ENCODE results near the gene DAPK2. TPM values are rescaled to one million over a fixed set of nuclear protein-coding genes. Genes with fewer than 3 reads are reported as not detected.

Gene DAPK2
- total and polyA plus RNA-seq, 2 of the 13 experiments (the other 11 are each of a cell fraction or from before 2014, with no cell fraction given), result 0.33 to 0.63 TPM

- TF ChIP-seq HOMEZ (CRISPR knock-in tag; IDR thresholded peaks at IDR 0.05; ENCODE audit: low read depth), result 0 out of 2 replicates have a peak, but pooled peaks have one; percentile 72
- TF ChIP-seq BCL6 (CRISPR knock-in tag; IDR thresholded peaks at IDR 0.05), result peak; percentile 64
- TF ChIP-seq ZNF709 (CRISPR knock-in tag; IDR thresholded peaks at IDR 0.05), result peak; percentile 61; the same call in 1 of the 2 replicates
- TF ChIP-seq FOSL2 (CRISPR knock-in tag; IDR thresholded peaks at IDR 0.05), result peak; percentile 48; the same call in 1 of the 2 replicates
- TF ChIP-seq BRCA1 (CRISPR knock-in tag; IDR thresholded peaks at IDR 0.05), result peak; percentile 87
- TF ChIP-seq ELF1 (CRISPR knock-in tag; IDR thresholded peaks at IDR 0.05), result peak; percentile 50; the same call in 1 of the 2 replicates
- no peak for TF ChIP-seq HOXA9 (CRISPR knock-in tag; IDR thresholded peaks at IDR 0.05; ENCODE audit: borderline replicate concordance)
- TF ChIP-seq ZKSCAN8 (CRISPR knock-in tag; IDR thresholded peaks at IDR 0.05; ENCODE audit: borderline replicate concordance), result peak; percentile 86; the same call in 1 of the 2 replicates
- peak; percentile 81; the same call in 1 of the 2 replicates for TF ChIP-seq TEAD2 (CRISPR knock-in tag; IDR thresholded peaks at IDR 0.05)
- TF ChIP-seq ZFX (CRISPR knock-in tag; IDR thresholded peaks at IDR 0.05; ENCODE audit: low read depth), result no peak
- TF ChIP-seq ZNF7 (CRISPR knock-in tag; IDR thresholded peaks at IDR 0.05), result peak; percentile 65
- peak; percentile 98 for TF ChIP-seq ZNF607 (CRISPR knock-in tag; IDR thresholded peaks at IDR 0.05; ENCODE audit: borderline replicate concordance)
- no peak for TF ChIP-seq ZNF451 (CRISPR knock-in tag; IDR thresholded peaks at IDR 0.05)
- TF ChIP-seq ZFY (CRISPR knock-in tag; IDR thresholded peaks at IDR 0.05), result 0 out of 2 replicates have a peak, but pooled peaks have one; percentile 26
- TF ChIP-seq SATB2 (CRISPR knock-in tag; IDR thresholded peaks at IDR 0.05), result peak; percentile 91
- TF ChIP-seq HOXA5 (CRISPR knock-in tag; IDR thresholded peaks at IDR 0.05), result peak; percentile 58; the same call in 1 of the 2 replicates
- TF ChIP-seq NFE2 (CRISPR knock-in tag; IDR thresholded peaks at IDR 0.05), result peak; percentile 64; the same call in 1 of the 2 replicates
- TF ChIP-seq MIXL1 (CRISPR knock-in tag; IDR thresholded peaks at IDR 0.05), result peak; percentile 93
- peak; percentile 95 for TF ChIP-seq STAT5B (CRISPR knock-in tag; IDR thresholded peaks at IDR 0.05)
- TF ChIP-seq BORCS8-MEF2B (CRISPR knock-in tag; IDR thresholded peaks at IDR 0.05), result peak; percentile 86
- TF ChIP-seq KDM3A (CRISPR knock-in tag; IDR thresholded peaks at IDR 0.05; ENCODE audit: low read depth), result peak; percentile 43; the same call in 1 of the 2 replicates
- TF ChIP-seq ZNF296 (CRISPR knock-in tag; conservative IDR thresholded peaks at IDR 0.05), result peak; percentile 78; the same call in 1 of the 2 replicates
- 0 out of 2 replicates have a peak, but pooled peaks have one; percentile 71 for TF ChIP-seq ZNF616 (CRISPR knock-in tag; IDR thresholded peaks at IDR 0.05; ENCODE audit: low read depth)
- TF ChIP-seq HOXD1 (CRISPR knock-in tag; IDR thresholded peaks at IDR 0.05), result no peak
- TF ChIP-seq FOXO1 (CRISPR knock-in tag; IDR thresholded peaks at IDR 0.05), result peak; percentile 65
- no peak for TF ChIP-seq DR1 (CRISPR knock-in tag; IDR thresholded peaks at IDR 0.05)
- TF ChIP-seq DNMT3B (CRISPR knock-in tag; conservative IDR thresholded peaks at IDR 0.05), result peak; percentile 49; the same call in 1 of the 2 replicates
- peak; percentile 91 for TF ChIP-seq ZBTB43 (CRISPR knock-in tag; conservative IDR thresholded peaks at IDR 0.05)
- TF ChIP-seq SPEN (CRISPR knock-in tag; IDR thresholded peaks at IDR 0.05; ENCODE audit: low read depth), result peak; percentile 36; the same call in 1 of the 2 replicates
- peak; percentile 50; the same call in 1 of the 2 replicates for TF ChIP-seq ZNF30 (CRISPR knock-in tag; IDR thresholded peaks at IDR 0.05)
Measured at GRCh38 chr15:63870487-63871209, 175.6 kb downstream of the DAPK2 start (continued).

Measured in HepG2 (cell line).